ENCODE data around the gene ELL. TPM values are rescaled to one million over a fixed set of nuclear protein-coding genes. Genes with fewer than 3 reads are reported as not detected.

Gene ELL
- total RNA-seq, 1 experiment from 2014 or later, result 21.0 TPM

DNA sequence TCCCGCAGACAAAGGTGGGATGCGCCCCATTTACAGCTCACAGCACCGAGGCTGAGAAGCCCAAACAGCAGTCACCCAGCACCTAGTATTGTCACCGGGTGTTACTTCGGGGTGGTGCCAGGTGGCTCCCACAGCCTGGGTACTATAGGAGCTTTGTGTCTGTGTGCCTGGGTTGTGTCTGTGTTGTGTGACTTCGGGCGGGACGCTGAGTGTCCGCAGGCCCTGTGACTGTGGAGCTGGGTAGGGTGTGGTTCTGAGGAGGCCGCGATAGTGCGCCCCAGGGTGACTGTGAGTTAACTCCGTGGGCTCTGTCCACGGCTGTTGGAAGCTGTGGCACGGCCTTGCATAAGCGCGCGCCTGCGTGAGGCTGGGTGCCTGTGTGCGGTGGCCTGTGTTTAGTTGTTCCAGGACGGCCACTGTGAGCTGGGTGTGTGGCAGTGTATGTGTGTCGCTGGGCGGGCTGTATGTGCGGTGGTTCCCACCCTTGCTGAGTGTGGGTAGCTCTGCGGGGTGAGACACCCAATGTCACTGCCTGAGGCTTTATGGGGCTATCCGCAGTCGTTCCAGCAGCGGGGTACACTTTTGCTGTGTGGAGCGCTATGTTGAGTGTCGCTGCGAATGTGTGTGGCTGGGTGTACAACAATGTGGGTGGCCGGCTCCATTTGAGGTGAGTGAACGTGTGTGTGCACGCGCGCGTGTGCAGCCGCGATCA lies 103.2 kb downstream of the ELL start:
- ATAC-seq, result peak; percentile 6
- peak overlapping the region; percentile 91 for H2AFZ ChIP-seq (ENCODE audit: low read length)
- no TSS peak for BruUV-seq (replicated peaks)
- H3F3A ChIP-seq (ENCODE audit: low read length, unreplicated experiment), result no peaks in the 10 kb centered on the region
- ChIA-PET CTCF (interaction anchor here (0.6 to 0.7 kb wide), 2 partner anchors 90 to 139 kb away, joined by 3 read pairs; no protein-coding TSS in a partner anchor), POLR2A (ENCODE audit: unreplicated experiment) (no interaction called here)
- no peaks in the 10 kb centered on the region for H3K9me3 ChIP-seq (ENCODE audit: low read length)
- H3K4me1 ChIP-seq (ENCODE audit: insufficient read depth, low read length), result peaks cover 37% of the 10 kb centered on the region
- peak overlapping the region; percentile 91 for H3K4me3 ChIP-seq (ENCODE audit: low read length)
- no peak for DNase-seq
- H4K20me1 ChIP-seq (ENCODE audit: low read length), result peaks cover 7% of the 10 kb centered on the region; the same call in 1 of the 2 replicates
- H3K27me3 ChIP-seq (ENCODE audit: low read length), result no peaks in the 10 kb centered on the region
- H3K9me2 ChIP-seq (replicated peaks; ENCODE audit: low read length), result no peaks in the 10 kb centered on the region
- intact Hi-C loops (cut with micrococcal nuclease), result loop anchor here (1.0 to 10.0 kb wide), 3 partner anchors 41 to 214 kb away; partner anchors contain the start of genes IQCN and RAB3A
- no peak overlapping the region for H3K27ac ChIP-seq (ENCODE audit: low read length)
- peak overlapping the region; percentile 99 for H3K4me2 ChIP-seq (ENCODE audit: low read length)
- H3K36me3 ChIP-seq (ENCODE audit: low read depth, low read length), result no peaks in the 10 kb centered on the region
- H3K79me2 ChIP-seq (ENCODE audit: low read length), result peaks cover 41% of the 10 kb centered on the region
- H3K9ac ChIP-seq (ENCODE audit: low read length), result no peak overlapping the region; the same call in 1 of the 2 replicates
- TF ChIP-seq, protein P1, sequence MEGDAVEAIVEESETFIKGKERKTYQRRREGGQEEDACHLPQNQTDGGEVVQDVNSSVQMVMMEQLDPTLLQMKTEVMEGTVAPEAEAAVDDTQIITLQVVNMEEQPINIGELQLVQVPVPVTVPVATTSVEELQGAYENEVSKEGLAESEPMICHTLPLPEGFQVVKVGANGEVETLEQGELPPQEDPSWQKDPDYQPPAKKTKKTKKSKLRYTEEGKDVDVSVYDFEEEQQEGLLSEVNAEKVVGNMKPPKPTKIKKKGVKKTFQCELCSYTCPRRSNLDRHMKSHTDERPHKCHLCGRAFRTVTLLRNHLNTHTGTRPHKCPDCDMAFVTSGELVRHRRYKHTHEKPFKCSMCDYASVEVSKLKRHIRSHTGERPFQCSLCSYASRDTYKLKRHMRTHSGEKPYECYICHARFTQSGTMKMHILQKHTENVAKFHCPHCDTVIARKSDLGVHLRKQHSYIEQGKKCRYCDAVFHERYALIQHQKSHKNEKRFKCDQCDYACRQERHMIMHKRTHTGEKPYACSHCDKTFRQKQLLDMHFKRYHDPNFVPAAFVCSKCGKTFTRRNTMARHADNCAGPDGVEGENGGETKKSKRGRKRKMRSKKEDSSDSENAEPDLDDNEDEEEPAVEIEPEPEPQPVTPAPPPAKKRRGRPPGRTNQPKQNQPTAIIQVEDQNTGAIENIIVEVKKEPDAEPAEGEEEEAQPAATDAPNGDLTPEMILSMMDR (conservative IDR thresholded peaks at IDR 0.05; ENCODE audit: low read depth, low read length), result no peak
- TF ChIP-seq EZH2 (IDR thresholded peaks at IDR 0.05; ENCODE audit: low read length, unreplicated experiment) (no peak), EZH2phosphoT487 (IDR thresholded peaks at IDR 0.05; ENCODE audit: borderline replicate concordance, low read length) (no peak)

DNA sequence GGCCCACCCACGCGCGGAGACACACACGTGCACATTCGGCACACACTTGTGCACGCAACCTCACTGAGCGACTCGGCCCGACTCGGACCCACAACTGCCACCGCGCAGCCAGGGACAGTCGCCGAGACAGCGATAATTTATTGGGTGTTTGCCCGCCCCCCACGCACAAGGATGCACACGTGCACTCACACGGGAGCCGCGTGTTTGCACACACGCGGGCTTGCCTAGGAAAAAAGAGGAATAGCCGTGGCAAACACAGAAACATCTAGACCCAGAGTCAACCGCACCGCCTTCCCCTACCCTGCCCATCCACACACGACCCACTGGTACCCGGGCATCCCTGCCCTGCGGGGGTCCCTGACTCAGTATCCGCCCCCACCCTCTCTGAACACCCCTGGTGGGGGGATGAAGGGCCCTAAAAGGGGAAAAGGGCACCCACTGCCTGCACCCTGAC lies 103.8 kb downstream of the ELL start:
- Histone ChIP-seq H3K9ac (ENCODE audit: low read length) (peak overlapping the region; percentile 58; the same call in 1 of the 2 replicates), H3K9me2 (replicated peaks; ENCODE audit: low read length) (no peaks in the 10 kb centered on the region), H4K20me1 (ENCODE audit: low read length) (peaks cover 6% of the 10 kb centered on the region; the same call in 1 of the 2 replicates), H3K79me2 (ENCODE audit: low read length) (peaks cover 35% of the 10 kb centered on the region), H2AFZ (ENCODE audit: low read length) (peak overlapping the region; percentile 80), H3K9me3 (ENCODE audit: low read length) (no peaks in the 10 kb centered on the region), H3K27ac (ENCODE audit: low read length) (no peak overlapping the region), H3K4me1 (ENCODE audit: insufficient read depth, low read length) (peaks cover 37% of the 10 kb centered on the region), H3K27me3 (ENCODE audit: low read length) (no peaks in the 10 kb centered on the region), H3K36me3 (ENCODE audit: low read depth, low read length) (no peaks in the 10 kb centered on the region), H3F3A (ENCODE audit: low read length, unreplicated experiment) (no peaks in the 10 kb centered on the region), H3K4me3 (ENCODE audit: low read length) (peak overlapping the region; percentile 58; the same call in 1 of the 2 replicates), H3K4me2 (ENCODE audit: low read length) (peak overlapping the region; percentile 99)
- intact Hi-C loops (cut with micrococcal nuclease), result loop anchor here (10.0 kb wide), 2 partner anchors 143 to 213 kb away; partner anchors contain the start of genes IQCN and RAB3A
- TF ChIP-seq EZH2 (IDR thresholded peaks at IDR 0.05; ENCODE audit: low read length, unreplicated experiment) (no peak), EZH2phosphoT487 (IDR thresholded peaks at IDR 0.05; ENCODE audit: borderline replicate concordance, low read length) (no peak)
- TF ChIP-seq, protein P1 (conservative IDR thresholded peaks at IDR 0.05; ENCODE audit: low read depth, low read length), result no peak
- TSS peak; percentile 19 for BruUV-seq (replicated peaks)
- DNase-seq, result no peak
- CTCF ChIA-PET, result interaction anchor here (0.6 kb wide), 1 partner anchor 89 kb away, joined by 3 read pairs; no protein-coding TSS in a partner anchor
- POLR2A ChIA-PET (ENCODE audit: unreplicated experiment), result no interaction called here
- ATAC-seq, result no peak; the same call in 1 of the 2 replicates

All from PC-3 (cell line).